ELF-1 (cell line): ENCODE data around the gene ANTXRL.
"Not testable (repeated sequence)": the region's sequence is repeated elsewhere in the genome, so short reads cannot be mapped to it uniquely, and the experiment has no call there.

ENCODE experiments used
- DNase-seq: peaks from one replicate; pipeline ENCODE4 v3.0.0-alpha.2; 2016; ENCODE audit warnings: low read depth, low spot score

ANTXRL gene

DNA sequence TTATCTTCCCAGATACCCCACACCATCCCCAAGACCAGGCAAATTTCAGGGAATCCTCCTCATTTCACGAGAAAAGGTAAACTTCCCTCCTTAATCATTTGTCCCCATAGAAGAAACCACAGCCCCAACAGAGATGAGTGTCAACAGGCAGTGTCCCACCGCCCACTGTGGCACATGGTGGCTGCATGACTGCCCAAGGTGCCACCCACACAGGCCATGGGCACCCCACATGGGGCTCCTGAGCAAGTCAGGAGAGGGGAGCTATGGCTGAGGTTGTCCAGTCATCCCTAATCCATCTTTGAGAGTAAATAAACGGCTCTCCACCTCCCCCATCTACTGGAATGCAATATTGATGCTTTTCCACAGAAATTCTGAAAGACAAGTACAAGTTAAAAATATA, 44.1 kb downstream of the ANTXRL start:
- DNase-seq: no peak

DNA sequence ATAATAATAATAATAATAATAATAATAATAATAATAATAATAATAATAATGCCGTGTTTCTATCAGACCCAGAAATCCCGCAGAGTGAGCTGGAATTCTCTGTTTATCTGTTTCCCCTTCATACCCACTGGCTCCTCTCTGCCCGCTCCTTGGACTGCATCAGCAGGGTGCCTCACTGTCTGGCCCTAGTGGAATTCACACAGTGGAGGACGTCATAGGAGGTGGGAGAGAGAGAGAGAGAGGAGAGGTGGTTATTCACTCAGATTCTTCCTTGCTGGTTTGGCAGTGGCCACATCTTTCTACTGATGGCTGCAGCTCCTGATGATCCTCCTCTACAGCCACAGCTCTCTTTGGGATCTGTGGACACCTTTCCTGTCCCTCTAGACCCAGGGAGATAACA, 78.7 kb downstream of the ANTXRL start:
- not testable (repeated sequence) for DNase-seq

DNA sequence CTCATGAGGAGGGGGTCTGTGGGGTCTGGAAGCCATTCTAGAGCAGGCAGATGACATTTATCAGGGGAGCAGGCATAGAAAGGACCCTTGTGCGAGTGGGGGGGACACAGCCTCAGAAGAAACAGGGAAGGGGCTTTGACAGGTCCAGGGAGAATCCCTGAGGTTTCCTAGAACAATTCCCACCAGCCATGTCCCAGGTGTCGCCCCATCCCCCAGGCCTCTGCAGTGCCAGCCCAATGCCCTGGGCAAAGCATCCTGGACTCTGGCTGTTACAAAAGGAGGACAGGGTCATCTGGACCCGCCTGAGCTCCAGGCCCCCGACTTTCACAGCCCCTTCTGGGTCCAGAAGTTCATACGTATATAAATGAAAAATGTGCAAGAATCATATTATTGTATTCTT, 80.4 kb downstream of the ANTXRL start:
- not testable (repeated sequence) for DNase-seq

DNA sequence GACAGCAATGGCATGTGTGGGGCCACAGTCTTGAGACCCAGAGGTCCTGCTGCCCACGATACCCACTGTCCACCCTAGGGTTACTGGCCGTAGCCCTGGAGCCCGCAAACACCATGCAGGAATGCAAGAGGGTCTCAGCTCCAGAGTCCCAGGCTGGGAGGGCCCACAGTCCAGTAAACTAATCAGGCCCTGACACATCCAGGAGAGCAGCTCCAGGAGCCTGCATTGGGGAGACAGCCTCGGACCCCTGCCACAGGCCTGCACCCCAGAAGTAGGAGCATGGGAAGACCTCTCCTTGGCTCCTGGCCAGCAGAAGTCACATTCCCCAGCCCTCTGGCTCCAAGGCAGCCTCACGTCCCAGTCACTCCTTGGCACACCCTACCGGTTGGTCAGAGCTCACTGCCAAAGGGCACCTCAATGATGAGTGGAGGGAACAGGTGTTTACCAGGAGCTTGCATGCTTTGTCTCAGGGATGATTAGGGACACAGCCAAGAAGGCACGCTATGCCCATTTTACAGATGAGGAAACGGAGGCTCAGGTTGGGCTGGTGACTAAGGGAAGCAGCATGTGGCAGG, 81.0 kb downstream of the ANTXRL start:
- DNase-seq: not testable (repeated sequence)

DNA sequence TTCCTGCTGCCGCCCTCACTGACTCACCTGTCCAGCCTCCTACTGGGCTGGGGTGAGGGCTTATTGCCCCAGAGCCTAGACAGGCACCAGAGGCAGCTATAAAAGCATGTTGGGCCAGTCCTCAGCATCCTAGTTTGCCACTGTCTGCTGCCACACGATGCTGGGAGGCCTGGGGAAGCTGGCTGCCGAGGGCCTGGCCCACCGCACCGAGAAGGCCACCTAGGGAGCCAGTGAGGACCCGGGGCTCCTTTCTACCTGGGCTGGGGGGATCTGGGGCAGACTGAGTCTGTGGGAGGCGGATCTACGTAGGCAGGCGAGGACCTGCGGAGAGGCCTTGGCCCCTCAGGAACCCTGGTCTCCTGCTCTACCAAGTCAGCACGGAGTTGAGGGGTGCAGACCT, 82.2 kb downstream of the ANTXRL start:
- DNase-seq: not testable (repeated sequence)

DNA sequence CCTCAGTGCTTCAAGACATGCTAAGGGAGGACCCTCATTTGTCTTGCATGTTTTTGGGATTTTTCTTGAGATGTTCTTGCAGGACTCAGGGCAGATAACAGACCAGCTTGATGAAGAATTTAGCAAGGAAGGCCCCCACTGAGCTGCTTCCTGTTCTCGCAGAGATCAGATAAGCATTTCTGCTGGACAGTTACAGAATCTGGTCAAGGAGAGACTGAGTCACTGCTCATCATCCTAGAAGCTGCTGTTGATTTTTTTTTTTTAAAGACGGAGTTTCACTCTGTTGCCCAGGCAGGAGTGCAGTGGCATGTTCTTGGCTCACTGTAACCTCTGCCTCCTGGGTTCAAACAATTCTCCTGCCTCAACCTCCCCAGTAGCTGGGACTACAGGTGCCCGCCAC, 87.6 kb downstream of the ANTXRL start:
- DNase-seq: not testable (repeated sequence)

DNA sequence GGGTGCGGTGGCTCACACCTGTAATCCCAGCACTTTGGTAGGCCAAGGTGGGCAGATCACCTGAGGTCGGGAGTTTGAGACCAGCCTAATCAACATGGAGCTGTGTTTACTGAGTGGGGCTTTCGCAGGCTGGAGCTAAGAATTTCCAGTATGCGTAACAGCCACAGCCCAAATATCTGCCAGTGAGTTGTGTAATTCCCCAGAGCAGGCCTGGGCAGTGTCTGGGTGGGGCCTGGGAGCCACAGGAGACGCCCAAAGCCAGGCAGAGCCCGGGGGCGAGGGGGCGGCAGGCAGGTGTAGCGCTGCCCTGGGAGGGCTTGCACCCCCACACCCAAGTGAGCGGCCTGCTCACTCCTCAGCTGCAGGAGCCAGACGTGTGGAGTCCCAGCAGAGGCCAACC, 88.6 kb downstream of the ANTXRL start, which contains the start of gene ANXA8L1:
ANXA8L1 (plus strand) TSS at position 371 of the 400 bp plus-strand sequence. CDS start 76 bp downstream, outside the sequence.
- DNase-seq: not testable (repeated sequence)

DNA sequence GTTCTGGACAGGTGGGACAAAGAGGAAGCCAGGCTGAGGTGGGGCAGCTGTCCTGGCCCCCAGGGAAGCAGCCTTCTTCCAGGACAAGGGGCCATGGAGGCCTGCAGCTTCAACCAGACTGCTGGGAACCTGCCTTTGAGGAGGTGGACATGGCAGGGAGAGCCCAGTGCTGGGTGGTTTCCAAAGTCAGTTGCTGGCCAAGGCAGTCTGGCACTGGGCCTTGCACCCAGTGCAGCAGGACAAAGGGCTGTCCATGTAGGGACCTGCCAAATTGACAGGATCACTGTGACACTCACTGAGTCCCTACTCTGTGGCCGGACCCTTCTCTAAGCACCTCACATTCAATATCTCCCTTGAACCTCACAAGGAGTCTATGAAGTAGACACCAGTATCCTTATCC, 90.2 kb downstream of the ANTXRL start:
- DNase-seq: not testable (repeated sequence)

DNA sequence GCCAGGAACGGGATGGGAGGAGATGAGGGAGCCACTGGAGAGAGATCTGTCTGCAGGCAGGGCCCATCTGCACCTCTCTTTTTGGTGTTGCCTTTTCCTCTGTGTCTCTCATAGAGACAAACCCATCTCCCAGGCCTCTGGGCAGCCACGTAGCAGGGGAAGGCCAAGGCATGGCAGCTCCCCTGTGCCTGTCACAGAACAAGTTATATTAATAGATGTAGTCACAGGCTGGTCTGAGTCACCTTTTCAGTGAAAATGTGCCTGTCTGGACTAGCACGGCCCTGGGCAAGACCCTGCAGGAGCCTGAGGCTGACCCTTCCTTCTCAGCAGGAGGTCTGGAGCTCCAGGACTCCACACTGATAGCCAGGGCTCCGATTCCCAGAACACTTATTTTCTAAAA, 90.9 kb downstream of the ANTXRL start:
- DNase-seq: not testable (repeated sequence)

DNA sequence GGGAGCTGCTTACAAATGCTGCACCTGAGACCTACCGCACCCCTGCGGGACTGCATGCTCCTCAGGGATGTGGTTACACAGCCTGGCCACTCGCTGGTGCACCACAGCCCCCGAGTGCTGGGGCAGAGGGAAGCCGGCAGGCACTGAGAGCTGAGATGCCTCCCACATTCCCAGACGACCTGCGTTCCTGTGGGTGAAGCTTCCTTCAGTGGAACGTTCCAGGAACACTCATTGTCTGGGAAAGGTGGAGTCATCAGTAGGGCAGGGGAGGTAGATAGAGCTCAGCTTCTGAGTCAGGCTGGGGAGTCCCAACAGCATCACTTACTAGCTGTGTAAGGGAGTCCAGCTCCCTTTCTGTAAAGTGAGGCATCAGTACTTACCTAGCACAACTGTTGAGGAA, 91.3 kb downstream of the ANTXRL start:
- not testable (repeated sequence) for DNase-seq

DNA sequence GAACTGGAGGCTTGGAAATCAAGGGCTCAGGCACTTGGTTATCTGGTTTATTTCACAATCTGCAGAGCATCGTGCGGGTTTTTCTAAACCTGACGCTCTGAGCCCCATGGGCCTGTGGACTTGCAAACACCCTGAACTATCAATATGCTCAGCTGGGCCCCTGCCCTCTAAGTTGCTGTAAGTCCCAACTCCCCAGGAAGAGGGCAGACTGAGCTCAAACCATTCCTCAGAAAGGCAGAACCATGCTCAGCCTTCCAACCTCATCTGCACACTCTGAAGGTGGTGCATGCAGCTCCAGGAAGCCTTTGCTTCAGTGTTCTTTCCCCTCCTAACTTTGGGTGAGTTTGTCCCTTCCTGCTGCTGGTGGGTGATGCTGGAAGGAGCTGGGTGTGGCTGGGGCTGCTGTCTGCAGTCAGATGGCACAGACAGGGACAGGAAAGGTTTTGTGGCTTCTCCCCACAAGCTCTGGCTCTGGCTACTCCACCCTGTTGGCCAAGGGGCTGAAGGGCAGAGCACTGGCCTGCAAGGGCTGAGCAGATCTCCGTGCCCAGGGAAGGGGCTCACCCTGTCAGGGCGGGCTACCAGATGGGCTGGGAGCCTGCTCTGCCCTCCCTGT, 92.5 kb downstream of the ANTXRL start:
- DNase-seq: not testable (repeated sequence)
